Upper lobe of right lung (tissue), 1 donor: ENCODE measurements around the gene SIPA1L3. TPM values are rescaled to one million over a fixed set of nuclear protein-coding genes. Genes with fewer than 3 reads are reported as not detected.

ENCODE experiments used
- ATAC-seq: fragments of 200-7000 bp; cut with Tn5 transposase; one replicate; pipeline ENCODE4 v1.9.1; 2020; ENCODE audit warnings: mild to moderate bottlenecking, moderate library complexity
- DNase-seq: peaks from one replicate; pipeline ENCODE4 v3.0.0-alpha.2; 2020
- H3K27ac ChIP-seq: fragments of 200-600 bp; one replicate; pipeline ENCODE4 v1.8.0; 2022
- H3K27me3 ChIP-seq: fragments of 200-600 bp; one replicate; pipeline ENCODE4 v1.8.0; 2022; ENCODE audit warnings: mild to moderate bottlenecking
- H3K36me3 ChIP-seq: fragments of 200-600 bp; one replicate; pipeline ENCODE4 v1.8.0; 2022
- H3K4me1 ChIP-seq: fragments of 200-600 bp; one replicate; pipeline ENCODE4 v1.8.0; 2022
- H3K4me3 ChIP-seq: fragments of 200-600 bp; one replicate; pipeline ENCODE4 v1.8.0; 2022; ENCODE audit warnings: mild to moderate bottlenecking
- H3K9me3 ChIP-seq: fragments of 200-600 bp; one replicate; pipeline ENCODE4 v1.8.0; 2022
- CTCF ChIP-seq: fragments of 200-600 bp; IDR thresholded peaks from one replicate; pipeline ENCODE4 v1.8.0; 2022; ENCODE audit warnings: antibody characterized with exemption
- intact Hi-C: fragments of 100-400 bp; cut with DNase I; formaldehyde crosslinking; loops from one replicate; pipeline ENCODE4 v1.11.0; 2022
- total RNA-seq: library from RNA; stranded (reverse); fragmentation: NEBNext Ultra II Directional; extraction: Animal tissue kit (Norgen Biotek cat#: 25700); gene quantifications from one replicate; pipeline ENCODE4 v1.2.1, GENCODE V29; 2021
- donor health status: DM: no; HTN: yes; CAD: no; lungs with severe emphysema.

Gene SIPA1L3
- total RNA-seq, 1 donor from 2014 or later: 66.3 TPM

DNA sequence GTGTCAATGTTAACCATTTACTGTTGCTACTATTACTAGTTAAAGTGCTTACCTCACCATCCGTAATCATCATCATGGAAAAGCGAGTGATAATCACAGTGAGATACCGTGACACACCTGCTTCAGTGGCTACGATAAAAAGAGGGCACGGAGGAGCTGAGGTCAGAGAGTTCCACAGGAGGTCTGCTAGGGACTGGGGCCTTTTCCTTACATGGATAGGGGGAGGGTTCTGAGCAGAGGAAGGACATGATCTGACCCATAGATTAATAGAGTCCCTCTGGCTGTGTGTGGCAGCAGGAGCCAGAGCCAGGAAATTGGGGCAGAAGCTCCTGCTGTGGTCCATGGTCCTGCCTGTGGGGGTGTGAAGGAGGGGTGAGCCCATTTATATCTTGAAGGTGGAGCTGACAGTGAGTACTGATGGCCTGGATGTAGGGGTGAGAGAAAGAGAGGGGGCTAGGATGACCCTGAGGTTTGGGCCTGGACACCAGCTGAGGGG is 136.7 kb downstream of the SIPA1L3 start:
- no peaks in the 10 kb centered on the region for H3K9me3 ChIP-seq

DNA sequence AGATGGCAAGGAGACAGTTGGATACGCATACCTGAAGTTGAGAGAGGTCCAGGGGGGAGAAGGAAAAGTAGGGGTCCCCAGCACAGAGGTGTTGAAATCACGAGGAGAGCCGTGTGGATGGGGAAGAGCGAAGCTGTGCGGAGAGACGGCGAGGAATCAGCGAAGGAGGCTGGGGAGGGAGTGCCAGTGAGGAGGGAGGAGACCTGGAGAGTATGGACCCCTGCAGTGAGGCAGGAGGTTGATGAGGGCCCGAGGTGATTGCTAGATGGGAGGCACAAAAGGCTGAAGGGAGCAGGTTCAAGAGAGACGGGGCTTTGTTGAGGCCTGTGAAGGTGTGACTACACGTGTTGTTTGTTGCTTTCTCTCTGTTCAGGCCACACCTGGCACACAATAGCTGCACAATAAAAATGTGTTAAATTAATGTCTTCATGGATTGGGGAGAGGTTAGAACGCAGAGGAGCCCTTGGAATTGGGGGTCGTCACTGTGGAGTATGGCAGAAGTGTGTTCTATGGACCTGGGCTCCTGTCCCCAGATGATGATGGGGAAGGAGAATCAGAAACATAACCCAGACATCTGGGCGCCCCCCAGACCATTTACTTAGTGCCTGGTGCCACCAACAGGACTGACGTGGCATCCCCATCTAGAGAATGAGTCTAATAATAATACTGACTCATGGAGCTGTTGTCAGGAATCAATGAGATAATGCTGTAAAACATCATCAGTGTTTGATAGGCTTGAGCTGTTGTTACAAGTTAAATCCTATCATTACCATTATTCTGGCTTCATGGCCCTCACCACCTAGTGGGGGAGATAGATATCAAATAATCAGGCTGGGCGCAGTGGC is 137.5 kb downstream of the SIPA1L3 start:
- H3K9me3 ChIP-seq: no peaks in the 10 kb centered on the region
- intact Hi-C loops: no loop called here
- DNase-seq (no peak), ATAC-seq (no peak)
- H3K27me3 ChIP-seq: no peaks in the 10 kb centered on the region
- TF ChIP-seq CTCF: no peak
- no peaks in the 10 kb centered on the region for H3K36me3 ChIP-seq
- H3K4me3 ChIP-seq: no peak overlapping the region
- no peaks in the 10 kb centered on the region for H3K4me1 ChIP-seq
- no peak overlapping the region for H3K27ac ChIP-seq

More for the DNA sequence above, 136.7 kb downstream of the SIPA1L3 start:
- no peak for TF ChIP-seq CTCF
- intact Hi-C loops: no loop called here
- Histone ChIP-seq H3K27me3 (no peaks in the 10 kb centered on the region), H3K36me3 (no peaks in the 10 kb centered on the region), H3K27ac (no peak overlapping the region), H3K4me3 (no peak overlapping the region), H3K4me1 (no peaks in the 10 kb centered on the region)
- ATAC-seq (no peak), DNase-seq (no peak)

DNA sequence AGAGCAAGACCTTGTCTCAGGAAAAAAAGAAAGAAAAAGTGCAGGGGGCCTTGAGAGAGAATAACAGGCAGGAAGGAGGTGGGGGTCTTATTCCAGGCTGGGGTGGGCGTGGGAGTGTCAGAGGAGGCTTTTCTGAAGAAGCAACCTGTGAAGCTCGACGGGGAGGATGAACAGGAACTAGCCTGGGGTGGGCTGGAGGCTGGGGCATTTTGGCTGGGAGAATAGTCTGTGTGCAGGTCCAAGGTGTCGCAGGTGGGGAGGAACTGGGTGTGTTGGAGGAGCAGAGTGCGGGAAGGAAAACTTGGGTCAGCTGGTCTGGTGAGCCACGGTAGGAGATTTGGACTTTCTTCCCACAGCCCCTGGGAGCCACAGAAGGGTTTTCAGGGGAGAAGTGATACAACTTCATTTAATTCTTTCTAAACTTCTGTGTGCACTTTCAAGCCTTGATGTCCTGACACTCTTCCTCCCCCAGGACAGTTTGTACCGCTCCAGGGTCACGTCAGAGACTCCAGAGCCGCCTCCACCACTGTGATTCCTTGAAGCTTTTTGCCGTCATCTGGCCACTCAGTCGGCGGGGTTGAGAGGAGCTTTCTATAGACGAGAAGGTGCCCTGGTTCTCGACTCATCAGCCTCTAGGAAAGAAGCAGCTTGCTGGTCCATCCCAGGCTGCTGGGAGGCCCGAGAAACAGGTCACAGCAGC is 138.7 kb downstream of the SIPA1L3 start:
- H3K36me3 ChIP-seq: no peaks in the 10 kb centered on the region
- H3K4me3 ChIP-seq: no peak overlapping the region
- DNase-seq (no peak), ATAC-seq (no peak)
- no peaks in the 10 kb centered on the region for H3K27me3 ChIP-seq
- no peaks in the 10 kb centered on the region for H3K4me1 ChIP-seq
- H3K9me3 ChIP-seq: no peaks in the 10 kb centered on the region
- intact Hi-C loops: no loop called here
- H3K27ac ChIP-seq: no peak overlapping the region
- TF ChIP-seq CTCF: no peak

DNA sequence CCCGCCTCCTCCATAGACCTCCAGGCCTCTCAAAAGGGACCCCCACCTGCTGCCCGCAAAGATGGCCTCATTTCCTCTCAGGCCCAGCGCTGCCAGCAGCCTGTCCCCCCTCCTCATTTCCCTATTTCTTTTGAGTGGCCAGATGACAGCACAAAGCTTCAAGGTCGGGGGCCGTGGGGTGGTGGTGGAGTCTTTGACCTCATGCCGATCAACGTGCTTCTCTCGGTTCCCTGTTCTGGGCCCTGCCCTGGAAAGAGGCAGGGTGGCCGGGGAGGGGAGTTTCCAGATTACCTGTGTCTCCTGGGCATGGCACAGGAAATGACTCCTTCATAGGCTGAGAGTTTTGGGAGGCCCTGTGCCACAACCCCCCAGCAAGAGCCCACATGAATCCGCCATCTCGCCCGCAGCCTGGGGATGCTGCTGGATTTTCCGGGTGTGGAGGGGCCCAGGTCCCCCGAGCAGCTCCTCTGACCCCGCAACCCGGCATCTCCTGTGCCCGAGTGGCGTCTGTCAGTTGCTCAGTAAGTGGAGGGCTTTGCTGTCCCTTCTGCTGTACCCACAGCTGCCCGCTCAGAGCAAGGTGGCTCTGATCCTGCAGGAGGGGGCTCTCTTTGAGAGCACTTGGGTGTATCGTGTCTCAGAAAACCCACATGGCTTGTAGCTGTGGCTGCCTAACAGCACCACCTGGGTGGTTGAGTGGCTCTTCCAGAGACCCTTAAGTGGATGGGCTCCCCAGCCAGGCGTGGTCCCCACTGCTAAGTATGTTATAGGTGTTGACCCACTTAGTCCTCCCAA is 139.4 kb downstream of the SIPA1L3 start:
- no peak for DNase-seq
- no peaks in the 10 kb centered on the region for H3K4me1 ChIP-seq
- ATAC-seq: no peak
- no peak for TF ChIP-seq CTCF
- H3K9me3 ChIP-seq: no peaks in the 10 kb centered on the region
- intact Hi-C loops: no loop called here
- no peaks in the 10 kb centered on the region for H3K27me3 ChIP-seq
- no peak overlapping the region for H3K27ac ChIP-seq
- H3K4me3 ChIP-seq: no peak overlapping the region
- H3K36me3 ChIP-seq: no peaks in the 10 kb centered on the region

DNA sequence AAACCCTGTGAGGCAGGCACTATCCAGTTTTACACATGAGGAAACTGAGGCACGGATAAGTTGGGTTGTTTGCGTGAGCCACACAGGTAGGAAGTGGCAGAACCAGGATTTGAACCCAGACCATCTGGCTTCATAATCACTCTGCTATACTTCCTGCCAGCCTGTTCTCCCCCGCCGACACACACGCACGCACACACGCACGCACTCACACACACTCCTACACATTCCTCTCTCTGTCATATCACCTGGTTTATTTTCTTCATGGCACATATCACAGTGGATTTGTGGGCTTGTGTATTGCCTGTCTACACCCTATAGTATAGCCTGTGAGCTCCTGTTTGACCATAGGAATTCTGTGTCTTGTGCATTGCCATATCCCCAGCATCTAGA is 140.0 kb downstream of the SIPA1L3 start:
- Histone ChIP-seq H3K9me3 (no peaks in the 10 kb centered on the region), H3K4me1 (no peaks in the 10 kb centered on the region), H3K27ac (no peak overlapping the region), H3K4me3 (no peak overlapping the region), H3K36me3 (no peaks in the 10 kb centered on the region), H3K27me3 (no peaks in the 10 kb centered on the region)
- intact Hi-C loops: no loop called here
- DNase-seq (no peak), ATAC-seq (no peak)
- no peak for TF ChIP-seq CTCF
